ENCODE measurements around the gene SIAH3.
A peak's percentile ranks its signal among the peaks of the same experiment; 100 is the strongest.
"Not testable (repeated sequence)": the region's sequence is repeated elsewhere in the genome, so short reads cannot be mapped to it uniquely, and the experiment has no call there.

SIAH3 gene

DNA sequence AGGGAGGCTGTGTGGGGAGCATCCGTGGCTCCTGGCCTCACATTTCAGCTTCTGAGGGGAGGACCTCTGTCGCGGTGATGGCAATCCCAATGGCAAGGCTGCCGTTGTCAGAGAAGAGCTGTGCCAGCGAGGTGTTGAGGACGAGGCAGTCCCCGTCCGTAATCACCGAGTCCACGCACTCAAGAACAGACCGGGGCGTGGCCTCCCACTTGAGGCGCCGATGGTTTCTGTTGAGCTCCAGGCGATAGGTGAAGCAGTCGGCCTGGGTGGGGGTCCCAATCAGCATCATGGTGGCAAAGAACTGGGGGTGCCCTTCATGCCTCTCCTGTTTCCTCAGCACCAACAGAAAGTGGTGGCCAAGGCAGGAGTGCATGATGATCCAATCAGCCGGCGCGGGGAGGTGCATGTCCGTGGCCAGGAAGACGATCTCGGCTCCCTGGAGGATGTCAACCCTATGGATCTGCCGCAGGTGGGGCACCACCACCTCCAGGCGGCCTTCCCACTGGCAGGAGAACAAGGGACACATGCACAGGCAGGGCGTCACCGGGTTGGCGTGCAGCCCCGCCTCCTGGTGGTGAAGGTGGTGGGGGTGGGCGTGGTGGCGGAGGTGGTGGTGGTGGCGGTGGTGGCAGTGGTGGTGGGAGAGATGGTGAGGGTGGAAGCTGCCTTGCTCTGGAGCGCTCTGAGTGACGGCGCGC, 68.1 kb downstream of the SIAH3 start:
- no peak for DNase-seq (ENCODE audit: low read depth in 2 of 2)

DNA sequence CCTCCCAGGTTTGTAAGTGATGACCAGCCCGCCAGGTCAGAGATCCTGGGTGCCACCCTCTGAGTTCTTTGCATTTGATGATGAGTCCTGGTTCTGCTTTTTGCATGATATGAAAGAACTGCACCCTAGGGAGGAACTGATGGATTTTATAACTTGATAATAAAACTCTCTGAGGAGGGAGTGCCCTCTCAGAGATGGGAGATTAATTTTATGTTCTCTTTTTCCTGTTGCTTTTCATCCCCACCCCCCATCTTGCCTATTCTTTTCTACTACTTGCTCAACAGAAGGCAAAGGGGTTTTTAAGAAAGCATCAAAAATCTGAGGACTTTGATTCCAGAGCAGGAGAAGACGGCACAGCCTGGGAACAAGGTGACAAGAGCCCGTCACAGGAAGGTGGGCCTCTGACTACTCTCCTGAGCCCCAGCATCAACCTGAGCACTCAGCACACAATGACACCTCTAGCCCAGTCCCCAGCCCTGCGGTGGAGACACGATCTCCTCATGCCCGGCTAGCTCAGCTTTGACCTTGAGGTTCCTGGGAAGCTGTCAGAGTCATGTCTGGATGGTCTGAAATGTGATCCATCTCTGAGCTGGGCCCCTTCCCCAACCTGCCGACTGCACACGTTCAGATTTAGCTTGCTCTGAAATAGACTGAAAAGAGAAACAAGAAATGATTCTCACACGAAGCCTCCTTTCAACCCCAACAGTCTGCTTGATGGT, 69.1 kb downstream of the SIAH3 start:
- DNase-seq (ENCODE audit: low read depth in 2 of 2) = no peak

DNA sequence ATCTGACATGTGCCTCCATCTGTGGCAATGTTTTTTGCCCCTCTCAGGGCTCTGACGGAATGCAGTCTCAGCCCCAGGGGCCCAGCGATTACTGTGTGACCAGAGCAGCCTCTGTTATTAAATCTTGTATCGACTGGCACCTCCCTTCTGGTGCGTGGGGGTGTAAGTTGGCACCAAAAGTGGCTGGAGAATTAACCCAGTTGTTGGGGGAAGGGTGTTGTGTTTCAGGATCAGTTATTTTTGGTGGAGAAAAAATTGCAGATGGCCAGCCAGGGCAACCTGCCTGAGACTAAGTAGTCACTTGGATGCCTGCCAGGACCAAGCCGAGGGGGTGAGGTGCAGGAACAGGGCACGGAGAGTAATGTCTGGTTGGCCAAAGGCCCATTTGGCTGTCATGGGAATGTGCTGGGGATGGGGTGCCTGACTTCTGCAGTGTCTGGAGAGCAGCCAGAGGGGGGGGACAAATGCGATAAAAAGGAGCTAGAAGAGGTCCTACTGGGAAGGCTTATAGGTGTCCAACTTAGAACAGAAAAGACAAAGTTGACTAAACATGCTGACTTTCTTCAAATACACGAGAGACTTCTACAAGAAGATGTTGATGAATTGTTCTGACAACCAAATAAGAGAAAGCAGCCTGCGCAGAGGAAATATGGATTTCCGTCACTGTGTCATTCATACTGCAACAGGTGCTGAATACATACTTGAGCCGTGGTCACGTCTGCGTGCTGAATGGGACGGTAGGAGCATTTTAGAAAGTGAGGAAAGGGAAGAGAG, 69.8 kb downstream of the SIAH3 start:
- no peak for DNase-seq (ENCODE audit: low read depth in 2 of 2)

DNA sequence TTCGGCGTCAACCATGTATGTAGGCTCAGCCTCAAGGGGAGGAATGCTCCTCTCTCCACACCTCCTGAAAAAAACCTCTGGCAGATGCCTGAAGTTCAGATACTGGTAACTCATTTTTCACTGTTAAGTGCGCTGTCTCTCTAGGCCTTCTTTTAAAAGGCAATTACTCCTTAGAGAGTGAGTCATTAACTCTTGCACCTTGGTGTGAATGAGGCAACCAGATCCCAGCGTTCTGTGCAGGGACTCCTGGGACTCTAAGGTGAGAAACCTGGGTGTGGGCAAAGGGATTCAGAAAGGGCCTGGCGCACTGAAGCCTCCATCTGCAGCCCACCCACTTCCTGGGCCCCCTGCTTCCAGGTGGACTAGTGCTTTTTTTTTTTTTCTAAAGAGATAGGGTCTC, 71.7 kb downstream of the SIAH3 start:
- DNase-seq (ENCODE audit: low read depth in 2 of 2) = no peak

DNA sequence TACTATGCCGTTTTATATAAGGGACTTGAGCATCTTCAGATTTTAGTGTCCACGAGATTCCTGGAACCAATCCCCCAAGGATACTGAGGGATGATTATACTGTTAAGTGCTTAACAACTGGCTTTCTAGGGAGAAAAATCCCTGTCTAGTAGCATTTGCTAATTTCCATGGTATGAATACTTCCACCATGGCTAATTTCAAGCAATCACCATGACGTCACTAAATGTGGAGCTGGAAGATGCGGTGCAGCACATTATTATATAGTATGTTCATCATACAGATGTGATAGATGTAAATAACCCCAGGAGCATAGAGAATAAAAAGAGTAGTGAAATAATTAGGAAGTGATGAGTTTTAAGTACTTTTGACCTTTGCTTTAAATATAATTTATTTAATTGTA, 72.7 kb downstream of the SIAH3 start:
- peak in 1 of 2 experiments; percentile 4 for DNase-seq (ENCODE audit: low read depth in 2 of 2)

DNA sequence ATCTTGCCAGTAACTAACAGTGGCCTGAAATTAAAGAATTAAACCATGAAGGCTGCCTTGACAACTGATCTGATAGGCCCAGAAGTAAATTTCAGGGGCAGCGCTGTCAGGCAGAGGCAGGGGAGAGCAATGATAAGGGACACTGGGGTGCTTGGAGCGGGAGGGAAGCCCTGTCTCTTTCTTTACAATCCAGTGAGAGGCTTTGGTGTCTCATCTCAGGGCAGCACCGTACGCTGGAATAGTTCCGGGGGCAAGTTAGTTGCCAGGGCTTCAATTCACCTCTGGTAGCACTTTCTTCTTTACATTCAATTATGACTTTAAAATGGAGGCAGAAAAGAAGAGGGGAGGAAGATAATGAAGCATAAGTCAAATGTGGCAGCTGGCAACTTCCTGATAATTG, 74.8 kb downstream of the SIAH3 start:
- no peak for DNase-seq (ENCODE audit: low read depth in 2 of 2)

DNA sequence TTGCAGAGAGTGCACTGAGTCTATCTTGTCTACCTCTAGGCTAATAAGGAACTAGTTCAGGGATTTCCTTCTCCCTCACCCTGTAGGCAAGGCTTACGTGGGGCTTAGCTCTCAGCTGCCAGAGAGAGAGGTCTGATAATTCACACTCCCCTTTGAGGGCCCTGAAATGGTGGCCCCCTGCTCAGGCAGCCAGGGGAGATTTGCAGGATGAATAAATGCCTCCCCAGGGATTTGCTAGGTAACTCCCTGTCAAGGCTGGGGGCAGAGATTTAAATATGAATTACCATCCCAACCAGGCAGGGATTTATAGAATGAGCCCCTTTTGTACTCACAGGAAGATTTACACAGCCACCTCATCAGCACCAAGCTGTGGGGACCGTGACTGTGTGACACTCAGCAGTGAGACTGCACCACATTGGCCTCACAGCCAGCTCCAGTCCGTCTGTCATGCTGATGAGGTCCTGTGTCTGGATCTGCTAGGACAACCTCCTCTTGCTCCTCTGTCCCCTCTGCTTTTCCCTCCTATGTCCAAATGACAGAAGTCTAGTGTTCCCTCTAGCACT, 76.1 kb downstream of the SIAH3 start:
- DNase-seq (ENCODE audit: low read depth in 2 of 2) = no peak

DNA sequence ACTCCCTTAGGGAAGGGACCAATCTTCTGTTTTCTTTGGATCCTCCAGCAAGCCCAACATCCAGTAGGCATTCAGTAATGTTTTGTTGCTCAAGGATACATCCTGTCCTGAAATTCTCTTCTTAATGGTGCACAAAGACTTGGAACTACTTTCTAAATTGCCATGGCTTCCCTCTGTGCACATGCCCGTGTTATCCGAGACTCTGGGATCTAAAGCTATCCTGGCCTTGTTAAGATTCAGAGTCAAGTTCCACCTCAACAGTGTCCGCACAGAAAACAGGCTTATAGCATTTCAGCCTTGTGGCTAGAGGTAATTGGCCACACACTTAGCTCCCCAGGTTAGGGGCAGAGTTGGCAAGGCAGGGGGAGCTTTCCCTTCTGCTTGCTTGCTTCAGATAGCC, 77.6 kb downstream of the SIAH3 start:
- no peak for DNase-seq (ENCODE audit: low read depth in 2 of 2)

DNA sequence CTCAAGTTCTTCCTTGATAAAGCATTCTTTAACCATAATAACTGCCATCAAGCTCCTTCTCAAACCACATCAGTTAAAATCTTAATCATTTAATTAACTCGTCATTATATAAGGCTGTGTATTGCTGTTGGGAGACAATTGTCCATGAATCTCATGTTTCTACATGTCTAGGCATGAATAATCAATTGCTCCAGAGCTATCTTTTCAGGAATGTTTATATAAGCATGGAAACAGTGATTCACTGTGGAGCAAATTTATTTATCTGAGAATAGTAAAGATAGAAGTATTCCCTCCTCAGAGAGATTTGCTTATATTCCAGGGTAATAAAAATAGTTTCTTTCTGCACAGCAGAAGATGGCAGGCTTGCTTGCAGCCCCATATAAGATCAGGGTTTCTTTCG, 78.3 kb downstream of the SIAH3 start:
- DNase-seq (ENCODE audit: low read depth in 2 of 2) = peak; percentile 7 to 20

DNA sequence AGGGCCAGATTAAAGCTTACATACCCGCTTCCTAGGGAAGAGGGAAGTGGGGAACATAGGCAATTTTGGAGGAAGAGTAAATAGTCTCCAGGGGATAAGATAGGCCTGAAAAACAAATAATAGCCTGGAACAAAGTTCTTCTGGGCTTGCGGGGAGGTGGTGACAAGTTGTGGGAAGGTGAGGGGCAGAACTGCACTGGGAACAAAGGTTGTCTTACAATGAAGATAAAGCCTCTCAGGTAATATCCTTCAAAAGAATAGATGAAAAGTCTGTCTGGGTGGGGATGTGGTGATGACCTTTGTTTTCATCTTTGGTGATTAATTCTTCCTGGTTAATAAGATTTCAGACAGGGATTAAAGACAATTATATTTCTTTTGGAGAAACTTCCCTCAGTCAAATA, 80.7 kb downstream of the SIAH3 start:
- DNase-seq (ENCODE audit: low read depth in 2 of 2) = no peak

DNA sequence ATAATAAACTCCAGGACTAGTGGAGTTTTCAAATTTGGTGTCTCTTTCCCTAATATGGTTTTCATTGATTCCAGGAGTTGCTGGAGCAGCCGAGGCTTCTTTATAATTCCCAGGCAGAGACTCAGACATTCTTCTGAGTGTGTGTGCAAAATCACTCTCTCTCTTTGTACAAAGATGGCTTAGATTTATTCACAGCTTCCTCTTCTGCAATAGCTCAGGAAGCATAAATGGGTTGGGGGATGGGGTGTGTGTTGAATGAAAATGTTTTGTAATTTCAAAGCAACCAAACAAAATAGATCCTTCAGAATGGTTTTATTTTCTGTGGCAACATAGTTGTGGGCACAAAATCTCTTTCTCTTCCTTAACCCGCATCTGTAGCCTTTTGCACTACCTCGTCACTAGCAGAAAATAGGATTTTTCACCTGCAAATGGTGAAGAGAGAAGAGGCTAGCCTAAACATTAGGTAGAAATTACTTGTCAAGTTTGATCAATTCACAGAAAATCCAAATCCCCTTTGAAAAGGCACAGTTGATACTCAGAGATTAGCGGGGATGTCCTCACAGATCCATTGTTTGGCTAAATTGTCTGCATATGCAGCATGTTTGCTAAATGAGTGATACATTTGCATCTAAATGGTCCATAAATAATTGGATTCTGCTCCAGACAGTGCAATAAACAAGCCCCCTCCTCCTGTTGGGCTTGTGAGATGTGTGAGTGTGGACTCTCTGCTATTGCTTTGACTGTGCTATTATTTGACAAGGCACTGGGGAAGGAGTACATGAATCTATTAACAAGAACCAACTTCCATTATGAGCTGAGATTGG, 82.7 kb downstream of the SIAH3 start:
- DNase-seq (ENCODE audit: low read depth in 2 of 2) = peak; percentile 21 to 24

DNA sequence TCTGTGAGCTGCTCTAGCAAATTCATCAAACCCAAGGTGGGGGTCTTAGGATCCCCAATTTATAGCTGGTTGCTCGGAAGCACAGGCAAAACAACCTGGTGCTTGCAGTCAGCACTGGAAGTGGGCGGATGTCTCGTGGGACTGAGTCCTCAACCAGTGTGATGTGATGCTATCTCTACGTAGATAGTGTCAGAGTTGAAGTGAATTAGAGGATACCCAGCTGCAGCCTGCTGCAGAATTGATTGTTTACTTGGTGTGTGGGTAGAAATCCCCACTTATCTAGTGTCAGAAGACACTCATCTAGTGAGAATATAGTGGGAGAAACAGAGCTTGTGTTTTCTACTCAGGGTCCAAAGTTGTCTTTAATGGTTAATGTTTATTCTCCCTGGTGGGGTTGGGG, 86.1 kb downstream of the SIAH3 start:
- DNase-seq (ENCODE audit: low read depth in 2 of 2) = no peak

DNA sequence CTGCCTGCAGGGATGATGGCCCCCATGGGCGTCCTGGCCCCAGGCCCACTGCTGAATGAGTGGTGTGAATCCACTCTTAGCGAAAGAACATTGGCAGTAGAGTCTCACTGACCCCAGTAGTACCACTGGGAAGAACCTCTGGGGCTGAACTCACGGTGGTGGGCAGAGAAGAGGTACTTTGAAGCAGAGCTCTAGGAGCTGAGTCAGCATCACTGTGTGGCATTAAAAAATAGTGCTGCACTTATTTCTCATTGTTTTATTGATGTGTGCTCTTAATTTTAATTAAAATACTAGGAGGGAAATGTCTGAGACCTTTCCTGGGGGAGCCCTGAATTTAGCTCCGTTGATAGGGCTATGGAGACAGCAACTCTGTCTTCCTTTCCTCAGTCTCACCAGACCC, 88.1 kb downstream of the SIAH3 start:
- DNase-seq (ENCODE audit: low read depth in 2 of 2) = no peak

DNA sequence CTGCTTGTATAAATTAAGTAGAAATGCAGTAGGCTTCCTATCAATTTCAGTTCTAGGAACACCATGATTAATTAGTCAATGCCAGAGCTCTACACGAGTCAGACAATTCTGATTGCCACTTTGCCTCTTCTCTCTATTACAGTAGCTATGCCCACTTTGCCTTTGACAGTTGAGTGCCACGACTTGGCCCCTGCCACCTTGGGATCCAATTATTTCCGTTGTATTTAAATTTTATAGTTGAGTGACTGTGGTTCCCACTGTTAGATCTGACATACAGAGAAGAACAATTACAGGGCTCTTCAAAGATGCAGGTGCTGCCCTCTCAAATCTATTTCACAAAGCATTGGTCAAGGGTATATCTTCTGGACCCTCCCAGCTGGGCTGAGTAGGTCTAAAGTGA, 94.0 kb downstream of the SIAH3 start:
- not testable (repeated sequence) for DNase-seq (ENCODE audit: low read depth in 2 of 2)

DNA sequence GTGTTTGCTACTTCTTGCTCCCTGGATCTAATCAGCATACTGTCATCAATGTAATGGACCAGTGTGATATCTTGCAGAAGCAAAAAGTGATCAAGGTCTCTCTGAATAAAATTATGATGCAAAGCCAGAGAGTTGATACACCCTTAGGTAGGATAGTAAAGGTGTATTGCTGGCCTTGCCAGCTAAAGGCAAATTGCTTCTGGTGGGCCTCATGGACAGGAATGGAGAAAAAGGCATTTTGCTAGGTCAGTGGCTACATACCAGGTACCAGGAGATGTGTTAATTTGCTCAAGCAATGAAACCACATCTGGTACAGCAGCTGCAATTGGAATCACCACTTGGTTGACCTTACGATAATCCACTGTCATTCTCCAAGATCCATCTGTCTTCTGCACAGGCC, 95.1 kb downstream of the SIAH3 start:
- DNase-seq (ENCODE audit: low read depth in 2 of 2) = not testable (repeated sequence)

DNA sequence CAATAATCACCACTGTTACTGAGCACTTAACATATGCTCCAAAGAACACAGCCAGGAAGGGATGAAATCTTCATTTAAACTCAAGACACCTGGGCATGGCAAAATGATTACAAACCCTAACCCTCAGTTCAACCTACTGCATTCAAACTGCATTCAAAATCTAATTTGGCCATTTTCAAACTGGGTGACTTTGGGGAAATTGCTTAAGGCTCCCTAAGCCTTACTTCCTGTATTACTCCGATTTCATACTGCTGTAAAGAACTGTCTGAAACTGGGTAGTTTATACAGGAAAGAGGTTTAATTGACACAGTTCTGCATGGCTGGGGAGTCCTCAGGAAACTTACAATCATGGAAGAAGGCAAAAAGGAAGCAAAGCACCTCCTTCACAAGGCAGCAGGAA, 99.0 kb downstream of the SIAH3 start:
- DNase-seq (ENCODE audit: low read depth in 2 of 2) = no peak

DNA sequence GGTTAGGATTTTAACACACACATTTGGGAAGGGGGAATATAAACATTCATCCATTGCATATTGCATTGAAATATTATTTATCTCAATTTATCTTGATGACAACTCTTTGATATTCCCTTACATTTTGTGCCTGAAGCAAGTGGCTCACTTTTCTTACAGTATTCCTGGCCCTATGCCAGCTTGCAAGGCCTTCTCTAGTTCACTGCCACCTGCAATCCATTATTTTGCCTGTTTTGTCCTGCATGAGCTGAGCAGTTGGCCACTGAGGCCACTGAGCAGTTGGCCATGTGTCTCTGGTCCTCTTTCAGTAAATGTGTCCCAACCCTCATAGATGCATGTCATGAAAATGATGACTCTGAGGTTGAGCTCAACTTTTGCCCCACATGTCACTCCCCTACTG, 99.7 kb downstream of the SIAH3 start:
- DNase-seq (ENCODE audit: low read depth in 2 of 2) = no peak

DNA sequence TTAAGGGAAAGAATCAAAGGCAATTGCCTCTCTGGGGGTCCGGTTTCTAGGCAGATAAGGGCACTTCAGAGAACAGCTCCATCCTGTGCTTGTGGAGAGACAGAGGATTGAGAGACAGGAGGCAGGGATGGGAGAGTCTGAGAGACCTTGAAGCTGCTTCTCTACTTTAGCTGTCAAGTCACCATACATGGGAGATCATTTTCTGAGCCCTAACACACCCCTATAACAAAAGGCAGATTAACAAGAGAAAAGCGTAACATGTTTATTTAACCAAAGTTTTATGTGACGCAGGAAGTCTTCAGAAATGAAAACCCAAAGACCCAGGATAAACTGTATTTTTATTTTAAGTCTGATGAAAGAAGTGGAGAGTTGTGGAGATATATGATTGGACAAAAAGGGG, 101.0 kb downstream of the SIAH3 start:
- no peak for DNase-seq (ENCODE audit: low read depth in 2 of 2)

DNA sequence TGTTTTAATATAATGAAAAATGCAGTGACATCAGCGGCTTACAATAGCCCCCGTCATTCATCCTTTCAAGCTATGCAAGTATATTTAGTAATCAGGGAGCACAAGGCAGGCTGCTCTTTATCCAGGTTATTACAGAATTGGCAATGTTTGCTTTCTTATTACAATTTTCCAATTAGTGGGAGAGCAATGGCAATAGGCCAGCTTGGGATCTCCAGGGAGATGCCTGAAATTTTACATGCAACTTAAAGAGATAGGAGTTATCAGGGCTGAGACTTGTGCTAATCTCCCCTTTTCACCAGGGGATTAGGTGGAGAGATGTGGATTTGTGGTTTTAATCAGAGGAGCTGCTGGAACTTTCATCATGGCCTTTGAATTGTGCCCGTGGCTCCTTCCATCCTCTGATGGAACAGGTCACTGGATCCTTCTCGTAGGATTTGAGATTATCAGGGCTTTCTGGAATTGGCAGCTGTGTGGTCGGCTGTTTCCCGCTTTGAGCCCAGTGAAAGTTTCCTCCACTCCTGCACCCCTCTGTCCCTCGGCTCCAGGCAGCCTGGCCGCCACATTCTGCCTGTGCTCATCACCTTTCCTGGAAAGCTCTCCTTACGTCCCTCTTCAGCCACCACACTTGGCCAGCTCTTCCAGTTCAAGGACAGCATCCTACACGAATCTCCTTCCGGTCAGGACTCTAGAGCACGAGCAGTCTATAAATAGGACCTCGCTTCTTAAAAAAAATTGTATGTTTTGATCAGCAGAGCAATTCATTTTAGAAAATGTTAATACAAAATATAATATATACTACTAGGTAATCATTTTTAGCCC, 102.4 kb downstream of the SIAH3 start:
- DNase-seq (ENCODE audit: low read depth in 2 of 2) = no peak

DNA sequence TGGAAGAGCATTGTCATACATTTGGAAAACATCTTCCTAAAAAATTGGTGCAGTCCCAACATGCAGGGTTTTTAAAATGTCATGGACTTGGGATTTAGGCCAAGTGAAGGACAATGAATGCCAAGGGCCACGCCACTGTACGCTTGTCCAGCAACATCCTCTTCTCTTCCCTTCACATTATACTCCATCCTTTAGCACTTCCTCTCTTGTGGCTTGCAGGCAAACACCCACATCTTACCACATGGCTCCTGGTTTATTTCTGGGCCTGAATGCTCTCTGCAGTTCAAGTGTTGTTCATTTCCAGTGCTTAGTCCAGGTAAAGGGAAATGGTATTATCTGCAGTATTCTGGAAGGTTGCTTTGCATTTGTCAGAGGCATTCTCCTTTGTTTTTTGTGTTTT, 104.5 kb downstream of the SIAH3 start:
- no peak for DNase-seq (ENCODE audit: low read depth in 2 of 2)

DNA sequence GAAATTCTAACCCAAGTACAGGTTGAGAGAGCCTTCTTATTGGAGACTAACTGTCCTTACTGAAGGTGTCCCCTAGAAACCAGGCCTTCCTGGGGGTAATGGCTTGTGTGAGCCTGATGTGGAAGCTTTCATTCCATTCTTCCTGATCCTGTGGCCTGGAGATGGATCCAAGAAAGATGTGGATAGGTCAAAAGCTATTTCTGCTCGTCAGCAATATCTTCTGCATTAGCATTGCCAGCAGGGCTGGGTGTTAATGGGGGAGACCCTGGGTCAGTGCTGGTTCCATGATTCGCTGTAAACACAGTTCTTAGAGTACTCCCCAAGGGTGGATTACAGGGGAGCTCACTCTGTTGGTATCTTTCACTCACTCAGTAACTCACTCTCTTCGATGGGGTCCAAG, 106.6 kb downstream of the SIAH3 start:
- no peak for DNase-seq (ENCODE audit: low read depth in 2 of 2)
